Endodermal cell (in vitro differentiated cells): ENCODE results near the gene MORN1. TPM values are rescaled to one million over a fixed set of nuclear protein-coding genes. Genes with fewer than 3 reads are reported as not detected.

Source experiments
- DNase-seq: peaks from one replicate; pipeline ENCODE4 v3.0.0-alpha.2; 2017
- H3K27ac ChIP-seq: 2 replicates; pipeline ENCODE4 v1.5.1; 2013; ENCODE audit warnings: mild to moderate bottlenecking, low read depth, low read length, moderate library complexity
- H3K27me3 ChIP-seq: 2 replicates; pipeline ENCODE4 v1.6.1; 2013; ENCODE audit warnings: mild to moderate bottlenecking, low read length, moderate library complexity; ENCODE audit not compliant: insufficient read depth, control insufficient read depth, poor library complexity, severe bottlenecking
- H3K36me3 ChIP-seq: 2 replicates; pipeline ENCODE4 v1.7.0; 2013; ENCODE audit warnings: mild to moderate bottlenecking, low read length, moderate library complexity; ENCODE audit not compliant: control insufficient read depth, insufficient read depth
- H3K4me1 ChIP-seq: one replicate; pipeline ENCODE4 v1.7.0; 2013; ENCODE audit warnings: low read length; ENCODE audit not compliant: control insufficient read depth, insufficient read depth
- H3K4me3 ChIP-seq: 2 replicates; pipeline ENCODE4 v1.5.1; 2013; ENCODE audit warnings: mild to moderate bottlenecking, low read length, moderate library complexity
- H3K9ac ChIP-seq: 2 replicates; pipeline ENCODE4 v1.6.1; 2013; ENCODE audit warnings: mild to moderate bottlenecking, low read length, moderate library complexity; ENCODE audit not compliant: poor library complexity, severe bottlenecking; ENCODE audit errors: extremely low read depth
- H3K9me3 ChIP-seq: 2 replicates; pipeline ENCODE4 v1.6.1; 2013; ENCODE audit warnings: mild to moderate bottlenecking, low read length, moderate library complexity; ENCODE audit not compliant: control insufficient read depth
- H3K27ac Mint-ChIP-seq: 2 replicates; pipeline ENCODE4 v1.8.0; 2020; ENCODE audit warnings: mixed read lengths
- H3K27me3 Mint-ChIP-seq: 2 replicates; pipeline ENCODE4 v1.8.0; 2021; ENCODE audit warnings: mild to moderate bottlenecking, mixed read lengths; ENCODE audit not compliant: insufficient read depth
- H3K36me3 Mint-ChIP-seq: 2 replicates; pipeline ENCODE4 v1.8.0; 2020; ENCODE audit warnings: low read depth, mixed read lengths
- H3K4me1 Mint-ChIP-seq: 2 replicates; pipeline ENCODE4 v1.8.0; 2020; ENCODE audit warnings: mixed read lengths
- H3K4me3 Mint-ChIP-seq: 2 replicates; pipeline ENCODE4 v1.8.0; 2020; ENCODE audit warnings: mild to moderate bottlenecking, moderate library complexity, mixed read lengths
- H3K9me3 Mint-ChIP-seq: 2 replicates; pipeline ENCODE4 v1.8.0; 2020; ENCODE audit warnings: mild to moderate bottlenecking, mixed read lengths
- CTCF ChIP-seq: fragments of 200-600 bp; sonication (generic); conservative IDR thresholded peaks from 2 replicates; pipeline ENCODE4 v1.5.0; 2021; ENCODE audit warnings: antibody characterized with exemption, mild to moderate bottlenecking
- WGBS, 2 experiments: methylation state at CpG; one replicate each; pipeline versions ENCODE4 v1.1.5 to v1.1.7; 2013; ENCODE audit warnings: missing lambda C conversion rate in 2 of 2, mixed read lengths in 1 of 2; ENCODE audit not compliant: insufficient coverage in 1 of 2, insufficient read length in 1 of 2; 5-methylcytosine and 5-hydroxymethylcytosine counted together
- total RNA-seq, 2 donors: library from RNA; stranded (reverse); fragmentation: NEBNext Ultra II Directional in 1 of 2; extraction: Animal tissue kit (Norgen Biotek cat#: 25700) in 1 of 2; gene quantifications; 2 replicates in 1 of 2; 3 replicates in 1 of 2; pipeline ENCODE4 v1.2.1, GENCODE V29; 2021

The MORN1 gene
- total RNA-seq, 2 donors from 2014 or later = 21.3 to 24.9 TPM

GRCh38 chr1:2284932-2285331 lies 106.4 kb downstream of the MORN1 start:
- H3K27ac Mint-ChIP-seq = no peak overlapping the region

GRCh38 chr1:2283991-2284895 lies 107.1 kb downstream of the MORN1 start:
- Histone ChIP-seq H3K4me1 (no peaks in the 10 kb centered on the region), H3K27ac (peak overlapping the region; percentile 24), H3K27me3 (no peaks in the 10 kb centered on the region), H3K4me3 (no peak overlapping the region), H3K9ac (no peak overlapping the region), H3K36me3 (no peaks in the 10 kb centered on the region), H3K9me3 (no peaks in the 10 kb centered on the region)
- Mint-ChIP-seq H3K27ac (no peak overlapping the region), H3K36me3 (peaks cover 31% of the 10 kb centered on the region), H3K4me3 (no peak overlapping the region), H3K9me3 (peaks cover 7% of the 10 kb centered on the region), H3K27me3 (no peaks in the 10 kb centered on the region), H3K4me1 (peaks cover 4% of the 10 kb centered on the region)
- TF ChIP-seq CTCF = no peak
- DNase-seq = no peak
- 90 to 95% methylated on average over 10 to 27 of the region's 27 CpGs for WGBS, 2 experiments

More at GRCh38 chr1:2284932-2285331, 106.4 kb downstream of the MORN1 start:
- H3K4me1 Mint-ChIP-seq = peaks cover 3% of the 10 kb centered on the region
- Histone ChIP-seq H3K36me3 (no peaks in the 10 kb centered on the region), H3K4me3 (no peak overlapping the region), H3K27me3 (no peaks in the 10 kb centered on the region), H3K9me3 (no peaks in the 10 kb centered on the region), H3K4me1 (no peaks in the 10 kb centered on the region), H3K9ac (no peak overlapping the region), H3K27ac (no peak overlapping the region)
- peaks cover 4% of the 10 kb centered on the region for H3K9me3 Mint-ChIP-seq
- H3K36me3 Mint-ChIP-seq = peaks cover 24% of the 10 kb centered on the region
- no peaks in the 10 kb centered on the region for H3K27me3 Mint-ChIP-seq
- no peak for TF ChIP-seq CTCF
- no peak overlapping the region for H3K4me3 Mint-ChIP-seq
- WGBS, 2 experiments = 96% methylated on average over 7 to 9 of the region's 9 CpGs
- no peak for DNase-seq

GRCh38 chr1:2283371-2283990 lies 107.9 kb downstream of the MORN1 start:
- Histone ChIP-seq H3K27me3 (no peaks in the 10 kb centered on the region), H3K36me3 (no peaks in the 10 kb centered on the region), H3K9me3 (no peaks in the 10 kb centered on the region), H3K27ac (no peak overlapping the region), H3K4me3 (no peak overlapping the region), H3K9ac (no peak overlapping the region), H3K4me1 (no peaks in the 10 kb centered on the region)
- Mint-ChIP-seq H3K36me3 (peaks cover 32% of the 10 kb centered on the region), H3K4me3 (no peak overlapping the region), H3K27me3 (no peaks in the 10 kb centered on the region), H3K9me3 (peaks cover 7% of the 10 kb centered on the region), H3K27ac (no peak overlapping the region), H3K4me1 (peaks cover 7% of the 10 kb centered on the region)
- TF ChIP-seq CTCF = no peak
- DNase-seq = no peak
- WGBS, 2 experiments = 94 to 98% methylated on average over 21 of the region's 21 CpGs
